HEK293 (cell line): ENCODE results near the gene CLPSL1.

Experiments used
- CTCF ChIA-PET: fragments of 350-600 bp; formaldehyde crosslinking; extraction: SDS; loops from one replicate; lab custom pipeline; 2021; ENCODE audit warnings: antibody characterized with exemption; lab: Yijun Ruan, JAX
- POLR2A ChIA-PET: fragments of 300-600 bp; formaldehyde crosslinking; extraction: SDS; loops from one replicate; lab custom pipeline; 2020; ENCODE audit warnings: antibody characterized with exemption, inconsistent platforms; lab: Yijun Ruan, JAX
- H3K27ac ChIP-seq: fragments of 200-500 bp; sonication (Bioruptor generic); 2 replicates; pipeline ENCODE4 v1.5.1; 2014; ENCODE audit warnings: low read depth, low read length, control low read depth, inconsistent platforms; ENCODE audit errors: extremely low read depth
- H3K36me3 ChIP-seq, 2 experiments: fragments of 200-500 bp in 1 of 2; sonication (Bioruptor generic) in 1 of 2; 1 replicate in 1 of 2; 2 replicates in 1 of 2; pipeline ENCODE4 v1.5.1; 2014 to 2017; ENCODE audit warnings: inconsistent platforms in 2 of 2, low read length in 2 of 2; ENCODE audit not compliant: control insufficient read depth in 2 of 2, insufficient read depth in 1 of 2
- H3K4me1 ChIP-seq: fragments of 200-500 bp; sonication (Bioruptor generic); 2 replicates; pipeline ENCODE4 v1.5.1; 2014; ENCODE audit warnings: mild to moderate bottlenecking, low read length, inconsistent platforms; ENCODE audit not compliant: control insufficient read depth, insufficient read depth
- H3K4me3 ChIP-seq: 2 replicates; pipeline ENCODE4 v1.5.1; 2011; ENCODE audit warnings: low read depth, mild to moderate bottlenecking, control low read depth, low read length, moderate library complexity
- H3K9me3 ChIP-seq: fragments of 200-500 bp; sonication (Bioruptor generic); 2 replicates; pipeline ENCODE4 v1.5.1; 2014; ENCODE audit warnings: low read depth, low read length, inconsistent platforms; ENCODE audit not compliant: control insufficient read depth, insufficient read depth
- GFI1B ChIP-seq: fragments of 450-650 bp; formaldehyde crosslinking; IDR thresholded peaks from 2 replicates; pipeline ENCODE4 v1.5.1; 2016; ENCODE audit warnings: missing biosample characterization, missing genetic modification characterization
- HOXC10 ChIP-seq: sonication (generic); formaldehyde crosslinking; IDR thresholded peaks from 2 replicates; pipeline ENCODE4 v1.8.1; 2023; ENCODE audit warnings: mild to moderate bottlenecking, missing genetic modification reagents
- IKZF3 ChIP-seq: fragments of 450-650 bp; IDR thresholded peaks from 2 replicates; pipeline ENCODE4 v1.5.0; 2018; ENCODE audit warnings: missing biosample characterization, mild to moderate bottlenecking, missing genetic modification characterization, moderate library complexity
- PATZ1 ChIP-seq: fragments of 450-650 bp; formaldehyde crosslinking; IDR thresholded peaks from 2 replicates; pipeline ENCODE4 v1.5.1; 2016; ENCODE audit warnings: missing biosample characterization, missing genetic modification characterization
- SCRT1 ChIP-seq: fragments of 450-650 bp; formaldehyde crosslinking; IDR thresholded peaks from 2 replicates; pipeline ENCODE4 v1.5.1; 2016; ENCODE audit warnings: missing biosample characterization, missing genetic modification characterization, borderline replicate concordance
- SCRT2 ChIP-seq: fragments of 450-650 bp; formaldehyde crosslinking; IDR thresholded peaks from 2 replicates; pipeline ENCODE4 v1.5.1; 2016; ENCODE audit warnings: missing biosample characterization, missing genetic modification characterization
- ZFHX2 ChIP-seq: fragments of 450-650 bp; formaldehyde crosslinking; conservative IDR thresholded peaks from 2 replicates; pipeline ENCODE4 v1.5.1; 2016; ENCODE audit warnings: missing biosample characterization, missing genetic modification characterization
- ZFP69B ChIP-seq: fragments of 450-650 bp; formaldehyde crosslinking; IDR thresholded peaks from 2 replicates; pipeline ENCODE4 v1.5.1; 2016; ENCODE audit warnings: missing biosample characterization, missing genetic modification characterization
- ZNF114 ChIP-seq: fragments of 450-650 bp; formaldehyde crosslinking; IDR thresholded peaks from 2 replicates; pipeline ENCODE4 v1.5.0; 2017; ENCODE audit warnings: missing biosample characterization, missing genetic modification characterization
- ZNF132 ChIP-seq: fragments of 450-650 bp; formaldehyde crosslinking; IDR thresholded peaks from 2 replicates; pipeline ENCODE4 v1.5.1; 2017; ENCODE audit warnings: missing biosample characterization, missing genetic modification characterization, borderline replicate concordance
- ZNF280D ChIP-seq: fragments of 450-650 bp; formaldehyde crosslinking; IDR thresholded peaks from 2 replicates; pipeline ENCODE4 v1.5.1; 2016; ENCODE audit warnings: missing biosample characterization, missing genetic modification characterization
- ZNF501 ChIP-seq: fragments of 450-650 bp; formaldehyde crosslinking; IDR thresholded peaks from 2 replicates; pipeline ENCODE4 v1.5.1; 2016; ENCODE audit warnings: missing biosample characterization, missing genetic modification characterization
- ZNF555 ChIP-seq: fragments of 450-650 bp; formaldehyde crosslinking; conservative IDR thresholded peaks from 2 replicates; pipeline ENCODE4 v1.5.1; 2017; ENCODE audit warnings: missing biosample characterization, mild to moderate bottlenecking, missing genetic modification characterization, inconsistent platforms
- ZNF585B ChIP-seq: fragments of 450-650 bp; formaldehyde crosslinking; IDR thresholded peaks from 2 replicates; pipeline ENCODE4 v1.5.1; 2016; ENCODE audit warnings: missing biosample characterization, missing genetic modification characterization
- ZSCAN30 ChIP-seq: fragments of 450-650 bp; IDR thresholded peaks from 2 replicates; pipeline ENCODE4 v1.5.1; 2018; ENCODE audit warnings: missing biosample characterization, mild to moderate bottlenecking, missing genetic modification characterization, moderate library complexity
- TF ChIP-seq, protein P1 (sequence below): fragments of 450-650 bp; formaldehyde crosslinking; IDR thresholded peaks from 2 replicates; pipeline ENCODE4 v1.5.1; 2016; ENCODE audit warnings: missing biosample characterization, missing genetic modification characterization

Gene CLPSL1

DNA sequence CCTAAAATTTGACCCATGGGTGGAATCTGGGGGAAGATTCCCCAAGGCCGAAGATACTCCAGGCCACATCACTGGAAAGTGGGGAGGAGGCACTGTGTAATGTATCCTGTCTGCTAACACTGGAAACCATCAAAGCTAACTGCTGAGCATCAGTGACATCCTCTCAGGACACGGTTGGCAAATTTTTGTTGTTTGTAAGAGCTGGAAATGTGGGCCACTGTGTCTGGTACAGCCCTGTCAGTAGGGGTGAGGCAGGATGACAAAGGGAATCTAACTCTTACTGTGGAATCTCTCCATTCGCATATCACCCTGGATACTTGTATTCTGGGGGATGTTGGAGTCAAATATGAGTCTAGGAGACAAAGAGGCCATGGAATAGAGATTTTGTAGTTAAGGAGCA lies 21.4 kb upstream of the CLPSL1 start:
- ChIA-PET POLR2A (no interaction called here), CTCF (interaction anchor here (1.8 kb wide), 1 partner anchor 23 kb away, joined by 7 read pairs; the partner anchor contains the start of gene ARMC12)
- no peak overlapping the region for H3K4me3 ChIP-seq
- H3K36me3 ChIP-seq, result no peaks in the 10 kb centered on the region
- H3K27ac ChIP-seq, result no peak overlapping the region
- no peaks in the 10 kb centered on the region for H3K9me3 ChIP-seq
- no peaks in the 10 kb centered on the region for H3K4me1 ChIP-seq
- TF ChIP-seq, protein P1, sequence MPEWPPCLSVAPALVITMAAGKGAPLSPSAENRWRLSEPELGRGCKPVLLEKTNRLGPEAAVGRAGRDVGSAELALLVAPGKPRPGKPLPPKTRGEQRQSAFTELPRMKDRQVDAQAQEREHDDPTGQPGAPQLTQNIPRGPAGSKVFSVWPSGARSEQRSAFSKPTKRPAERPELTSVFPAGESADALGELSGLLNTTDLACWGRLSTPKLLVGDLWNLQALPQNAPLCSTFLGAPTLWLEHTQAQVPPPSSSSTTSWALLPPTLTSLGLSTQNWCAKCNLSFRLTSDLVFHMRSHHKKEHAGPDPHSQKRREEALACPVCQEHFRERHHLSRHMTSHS (tag by site-specific recombination), result no peak
- TF ChIP-seq ZNF132 (no peak), ZNF114 (tag by site-specific recombination) (no peak)

GRCh38 chr6:35765739-35766138 lies 15.1 kb upstream of the CLPSL1 start:
- ChIA-PET POLR2A (no interaction called here), CTCF (interaction anchor here (0.6 to 0.7 kb wide), 2 partner anchors 67 to 122 kb away, joined by 3 read pairs; no protein-coding TSS in a partner anchor)
- Histone ChIP-seq H3K4me3 (no peak overlapping the region), H3K36me3 (no peaks in the 10 kb centered on the region), H3K4me1 (no peaks in the 10 kb centered on the region), H3K9me3 (no peaks in the 10 kb centered on the region), H3K27ac (no peak overlapping the region)
- TF ChIP-seq ZFP69B (no peak), ZNF501 (tag by site-specific recombination) (no peak)

GRCh38 chr6:35769211-35769610 lies 11.6 kb upstream of the CLPSL1 start:
- POLR2A ChIA-PET, result no interaction called here
- Histone ChIP-seq H3K27ac (no peak overlapping the region), H3K36me3 (no peaks in the 10 kb centered on the region), H3K4me1 (no peaks in the 10 kb centered on the region), H3K9me3 (no peaks in the 10 kb centered on the region), H3K4me3 (no peak overlapping the region)
- CTCF ChIA-PET, result interaction anchor here (0.6 kb wide), 1 partner anchor 258 kb away, joined by 3 read pairs; the partner anchor contains the start of gene MAPK14
- TF ChIP-seq ZFHX2 (tag by site-specific recombination), result no peak
- no peak for TF ChIP-seq ZNF555 (tag by site-specific recombination)
- TF ChIP-seq PATZ1, result no peak
- TF ChIP-seq HOXC10 (CRISPR knock-in tag), result no peak
- no peak for TF ChIP-seq IKZF3 (tag by site-specific recombination)
- TF ChIP-seq ZSCAN30 (tag by site-specific recombination), result no peak
- TF ChIP-seq ZNF280D (tag by site-specific recombination), result no peak
- TF ChIP-seq ZNF585B (tag by site-specific recombination), result no peak
- no peak for TF ChIP-seq SCRT1 (tag by site-specific recombination)
- TF ChIP-seq GFI1B (tag by site-specific recombination), result no peak
- no peak for TF ChIP-seq SCRT2 (tag by site-specific recombination)
